CD14-positive monocyte (primary cell): ENCODE results near the gene RAMACL. TPM values are rescaled to one million over a fixed set of nuclear protein-coding genes. Genes with fewer than 3 reads are reported as not detected.

Source experiments
- DNase-seq, 3 donors: peaks; one replicate each; pipeline ENCODE4 v3.0.0-alpha.2; 2011 to 2022
- H2AFZ ChIP-seq: 2 replicates; pipeline ENCODE4 v1.6.0; 2012; ENCODE audit warnings: mild to moderate bottlenecking, low read depth, low read length, inconsistent platforms; ENCODE audit not compliant: insufficient read depth, poor library complexity, severe bottlenecking
- H3K27ac ChIP-seq, 2 donors: 1 replicate in 1 of 2; 2 replicates in 1 of 2; pipeline ENCODE4 v1.5.1; 2012 to 2013; ENCODE audit warnings: low read length in 2 of 2, control low read depth in 1 of 2, inconsistent platforms in 1 of 2, low read depth in 1 of 2, mild to moderate bottlenecking in 1 of 2
- H3K27me3 ChIP-seq, 2 donors: one replicate each; pipeline versions ENCODE4 v1.6.0 to v1.6.1; 2011 to 2013; ENCODE audit warnings: low read length in 2 of 2; ENCODE audit not compliant: control insufficient read depth in 2 of 2, insufficient read depth in 2 of 2
- H3K36me3 ChIP-seq, 2 donors: replicated peaks in 1 of 2; 1 replicate in 1 of 2; 2 replicates in 1 of 2; pipeline versions ENCODE4 v1.5.1 to v1.6.1; 2012 to 2013; ENCODE audit warnings: low read length in 2 of 2, control low read depth in 1 of 2, inconsistent platforms in 1 of 2, mild to moderate bottlenecking in 1 of 2; ENCODE audit not compliant: insufficient read depth in 2 of 2, control insufficient read depth in 1 of 2
- H3K4me1 ChIP-seq, 2 donors: 1 replicate in 1 of 2; 2 replicates in 1 of 2; pipeline versions ENCODE4 v1.5.1 to v1.6.1; 2012 to 2013; ENCODE audit warnings: low read length in 2 of 2, control low read depth in 1 of 2, inconsistent platforms in 1 of 2, mild to moderate bottlenecking in 1 of 2, moderate library complexity in 1 of 2; ENCODE audit not compliant: insufficient read depth in 2 of 2, control insufficient read depth in 1 of 2
- H3K4me2 ChIP-seq: replicated peaks from 2 replicates; pipeline ENCODE3; 2012; ENCODE audit warnings: low read length, moderate library complexity, mild to moderate bottlenecking; ENCODE audit not compliant: poor library complexity, severe bottlenecking; ENCODE audit errors: extremely low read depth
- H3K4me3 ChIP-seq, 3 experiments: fragments of 200-600 bp in 1 of 3; sonication (generic) in 1 of 3; replicated peaks in 1 of 3; 1 replicate in 2 of 3; 2 replicates in 1 of 3; pipeline ENCODE4 v1.5.1; 2011 to 2013; ENCODE audit warnings: low read length in 3 of 3, mild to moderate bottlenecking in 3 of 3, control low read depth in 2 of 3, low read depth in 2 of 3, inconsistent platforms in 1 of 3, moderate library complexity in 1 of 3
- H3K79me2 ChIP-seq: 2 replicates; pipeline ENCODE4 v1.6.0; 2012; ENCODE audit warnings: mild to moderate bottlenecking, control low read depth, inconsistent platforms, low read length, moderate library complexity; ENCODE audit not compliant: insufficient read depth
- H3K9ac ChIP-seq: 2 replicates; pipeline ENCODE4 v1.6.0; 2017; ENCODE audit warnings: low read length, mild to moderate bottlenecking; ENCODE audit not compliant: insufficient read depth, poor library complexity, severe bottlenecking
- H3K9me3 ChIP-seq, 2 donors: replicated peaks in 1 of 2; 1 replicate in 1 of 2; 2 replicates in 1 of 2; pipeline versions ENCODE4 v1.5.1 to v1.6.1; 2012 to 2013; ENCODE audit warnings: low read length in 2 of 2, control low read depth in 1 of 2; ENCODE audit not compliant: control insufficient read depth in 1 of 2, insufficient read depth in 1 of 2
- H4K20me1 ChIP-seq: 2 replicates; pipeline ENCODE4 v1.6.0; 2012; ENCODE audit warnings: mild to moderate bottlenecking, low read length, control low read depth, moderate library complexity; ENCODE audit not compliant: insufficient read depth
- H3K27ac Mint-ChIP-seq, 7 donors: one replicate each; pipeline ENCODE4 v1.8.0; 2020; ENCODE audit warnings: mild to moderate bottlenecking in 7 of 7, mixed read lengths in 7 of 7, moderate library complexity in 6 of 7, inconsistent platforms in 2 of 7
- H3K27me3 Mint-ChIP-seq, 3 donors: one replicate each; pipeline ENCODE4 v1.8.0; 2021 to 2022; ENCODE audit warnings: low read depth in 3 of 3, mild to moderate bottlenecking in 3 of 3, mixed read lengths in 3 of 3, moderate library complexity in 3 of 3, inconsistent platforms in 1 of 3
- H3K36me3 Mint-ChIP-seq, 2 donors: one replicate each; pipeline ENCODE4 v1.8.0; 2020; ENCODE audit warnings: mixed read lengths in 2 of 2, inconsistent platforms in 1 of 2, mild to moderate bottlenecking in 1 of 2
- H3K4me1 Mint-ChIP-seq: one replicate; pipeline ENCODE4 v1.8.0; 2020; ENCODE audit warnings: mild to moderate bottlenecking, mixed read lengths
- H3K4me3 Mint-ChIP-seq, 2 donors: one replicate each; pipeline ENCODE4 v1.8.0; 2020; ENCODE audit warnings: mild to moderate bottlenecking in 2 of 2, mixed read lengths in 2 of 2, moderate library complexity in 1 of 2
- H3K9me3 Mint-ChIP-seq, 7 donors: one replicate each; pipeline ENCODE4 v1.8.0; 2020 to 2022; ENCODE audit warnings: mixed read lengths in 7 of 7, mild to moderate bottlenecking in 6 of 7, moderate library complexity in 6 of 7, inconsistent platforms in 2 of 7
- WGBS: methylation state at CpG from one replicate; pipeline ENCODE4 v1.1.5; 2013; ENCODE audit warnings: missing lambda C conversion rate; ENCODE audit not compliant: insufficient coverage; 5-methylcytosine and 5-hydroxymethylcytosine counted together
- intact Hi-C, 2 donors: fragments of 100-400 bp; cut with micrococcal nuclease; formaldehyde crosslinking; loops; one replicate each; pipeline versions ENCODE4 v1.15.0 to v1.15.1; 2023
- polyA plus RNA-seq, 3 donors: library from polyadenylated mRNA; depleted of rRNA in 1 of 3; unstranded in 2 of 3; stranded (reverse) in 1 of 3; fragments of 300-500 nt in 2 of 3; fragments of >200 nt in 1 of 3; fragmentation: Illumina TruSeq in 2 of 3; gene quantifications; 1 replicate in 2 of 3; 2 replicates in 1 of 3; pipeline ENCODE4 v1.2.3, GENCODE V29; 2012 to 2021
- TF ChIP-seq, protein P1 (sequence below): fragments of 200-600 bp; IDR thresholded peaks from one replicate; pipeline ENCODE4 v1.8.0; 2022; ENCODE audit warnings: antibody characterized with exemption, mild to moderate bottlenecking

The RAMACL gene
- polyA plus RNA-seq, 3 donors: 0.05 to 0.33 (median 0.11) TPM

GRCh38 chr6:166556336-166556735 lies 30.1 kb downstream of the RAMACL start:
- no peaks in the 10 kb centered on the region for H3K79me2 ChIP-seq

GRCh38 chr6:166555086-166555485 lies 31.4 kb downstream of the RAMACL start:
- no peaks in the 10 kb centered on the region for H3K79me2 ChIP-seq
- H4K20me1 ChIP-seq: no peaks in the 10 kb centered on the region
- no peaks in the 10 kb centered on the region for H3K9me3 ChIP-seq
- DNase-seq: no peak
- intact Hi-C loops: no loop called here
- Mint-ChIP-seq H3K27me3 (peaks cover 0 to 3% (median 2%) of the 10 kb centered on the region in 3 donors), H3K27ac (peak overlapping the region in 2 of 7 donors; percentile 6 to 64), H3K4me1 (peaks cover 12% of the 10 kb centered on the region), H3K9me3 (peaks cover 0 to 12% (median 2%) of the 10 kb centered on the region in 7 donors), H3K4me3 (no peak overlapping the region), H3K36me3 (no peaks in the 10 kb centered on the region)
- TF ChIP-seq, protein P1, sequence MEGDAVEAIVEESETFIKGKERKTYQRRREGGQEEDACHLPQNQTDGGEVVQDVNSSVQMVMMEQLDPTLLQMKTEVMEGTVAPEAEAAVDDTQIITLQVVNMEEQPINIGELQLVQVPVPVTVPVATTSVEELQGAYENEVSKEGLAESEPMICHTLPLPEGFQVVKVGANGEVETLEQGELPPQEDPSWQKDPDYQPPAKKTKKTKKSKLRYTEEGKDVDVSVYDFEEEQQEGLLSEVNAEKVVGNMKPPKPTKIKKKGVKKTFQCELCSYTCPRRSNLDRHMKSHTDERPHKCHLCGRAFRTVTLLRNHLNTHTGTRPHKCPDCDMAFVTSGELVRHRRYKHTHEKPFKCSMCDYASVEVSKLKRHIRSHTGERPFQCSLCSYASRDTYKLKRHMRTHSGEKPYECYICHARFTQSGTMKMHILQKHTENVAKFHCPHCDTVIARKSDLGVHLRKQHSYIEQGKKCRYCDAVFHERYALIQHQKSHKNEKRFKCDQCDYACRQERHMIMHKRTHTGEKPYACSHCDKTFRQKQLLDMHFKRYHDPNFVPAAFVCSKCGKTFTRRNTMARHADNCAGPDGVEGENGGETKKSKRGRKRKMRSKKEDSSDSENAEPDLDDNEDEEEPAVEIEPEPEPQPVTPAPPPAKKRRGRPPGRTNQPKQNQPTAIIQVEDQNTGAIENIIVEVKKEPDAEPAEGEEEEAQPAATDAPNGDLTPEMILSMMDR: no peak
- no peak overlapping the region for H2AFZ ChIP-seq
- no peaks in the 10 kb centered on the region for H3K36me3 ChIP-seq
- H3K9ac ChIP-seq: no peak overlapping the region
- H3K27me3 ChIP-seq: no peaks in the 10 kb centered on the region
- peaks cover 7 to 8% of the 10 kb centered on the region in 2 donors for H3K4me1 ChIP-seq
- H3K4me2 ChIP-seq: no peak overlapping the region
- 100% methylated on average over 1 of the region's 6 CpGs for WGBS
- H3K27ac ChIP-seq: no peak overlapping the region
- no peak overlapping the region for H3K4me3 ChIP-seq

More at GRCh38 chr6:166556336-166556735, 30.1 kb downstream of the RAMACL start:
- TF ChIP-seq, protein P1: no peak
- Histone ChIP-seq H3K4me1 (peaks cover 7 to 8% of the 10 kb centered on the region in 2 donors), H3K4me2 (no peak overlapping the region), H3K9ac (no peak overlapping the region), H3K27me3 (no peaks in the 10 kb centered on the region), H3K36me3 (no peaks in the 10 kb centered on the region), H3K9me3 (no peaks in the 10 kb centered on the region), H3K27ac (no peak overlapping the region), H4K20me1 (no peaks in the 10 kb centered on the region), H2AFZ (no peak overlapping the region), H3K4me3 (no peak overlapping the region)
- peaks cover 12% of the 10 kb centered on the region for H3K4me1 Mint-ChIP-seq
- peaks cover 0 to 9% (median 0%) of the 10 kb centered on the region in 7 donors for H3K9me3 Mint-ChIP-seq
- no peak for DNase-seq
- no peaks in the 10 kb centered on the region for H3K36me3 Mint-ChIP-seq
- H3K4me3 Mint-ChIP-seq: no peak overlapping the region
- peaks cover 0 to 3% (median 2%) of the 10 kb centered on the region in 3 donors for H3K27me3 Mint-ChIP-seq
- peak overlapping the region in 1 of 7 donors; percentile 33 for H3K27ac Mint-ChIP-seq
- intact Hi-C loops: no loop called here
